ENCODE results near the gene RXFP1. TPM values are rescaled to one million over a fixed set of nuclear protein-coding genes. Genes with fewer than 3 reads are reported as not detected.

RXFP1 gene
- polyA plus RNA-seq, 1 of the 3 experiments (the other 2 are of a cell fraction): not detected

- TF ChIP-seq, protein P1, sequence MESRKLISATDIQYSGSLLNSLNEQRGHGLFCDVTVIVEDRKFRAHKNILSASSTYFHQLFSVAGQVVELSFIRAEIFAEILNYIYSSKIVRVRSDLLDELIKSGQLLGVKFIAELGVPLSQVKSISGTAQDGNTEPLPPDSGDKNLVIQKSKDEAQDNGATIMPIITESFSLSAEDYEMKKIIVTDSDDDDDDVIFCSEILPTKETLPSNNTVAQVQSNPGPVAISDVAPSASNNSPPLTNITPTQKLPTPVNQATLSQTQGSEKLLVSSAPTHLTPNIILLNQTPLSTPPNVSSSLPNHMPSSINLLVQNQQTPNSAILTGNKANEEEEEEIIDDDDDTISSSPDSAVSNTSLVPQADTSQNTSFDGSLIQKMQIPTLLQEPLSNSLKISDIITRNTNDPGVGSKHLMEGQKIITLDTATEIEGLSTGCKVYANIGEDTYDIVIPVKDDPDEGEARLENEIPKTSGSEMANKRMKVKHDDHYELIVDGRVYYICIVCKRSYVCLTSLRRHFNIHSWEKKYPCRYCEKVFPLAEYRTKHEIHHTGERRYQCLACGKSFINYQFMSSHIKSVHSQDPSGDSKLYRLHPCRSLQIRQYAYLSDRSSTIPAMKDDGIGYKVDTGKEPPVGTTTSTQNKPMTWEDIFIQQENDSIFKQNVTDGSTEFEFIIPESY (IDR thresholded peaks at IDR 0.05; ENCODE audit: borderline replicate concordance, low read depth): no peak
- TF ChIP-seq NRF1 (IDR thresholded peaks at IDR 0.05; ENCODE audit: low read depth, low read length): no peak
Observed at GRCh38 chr4:158481811-158482210, 39.9 kb upstream of the RXFP1 start (continued).

DNA sequence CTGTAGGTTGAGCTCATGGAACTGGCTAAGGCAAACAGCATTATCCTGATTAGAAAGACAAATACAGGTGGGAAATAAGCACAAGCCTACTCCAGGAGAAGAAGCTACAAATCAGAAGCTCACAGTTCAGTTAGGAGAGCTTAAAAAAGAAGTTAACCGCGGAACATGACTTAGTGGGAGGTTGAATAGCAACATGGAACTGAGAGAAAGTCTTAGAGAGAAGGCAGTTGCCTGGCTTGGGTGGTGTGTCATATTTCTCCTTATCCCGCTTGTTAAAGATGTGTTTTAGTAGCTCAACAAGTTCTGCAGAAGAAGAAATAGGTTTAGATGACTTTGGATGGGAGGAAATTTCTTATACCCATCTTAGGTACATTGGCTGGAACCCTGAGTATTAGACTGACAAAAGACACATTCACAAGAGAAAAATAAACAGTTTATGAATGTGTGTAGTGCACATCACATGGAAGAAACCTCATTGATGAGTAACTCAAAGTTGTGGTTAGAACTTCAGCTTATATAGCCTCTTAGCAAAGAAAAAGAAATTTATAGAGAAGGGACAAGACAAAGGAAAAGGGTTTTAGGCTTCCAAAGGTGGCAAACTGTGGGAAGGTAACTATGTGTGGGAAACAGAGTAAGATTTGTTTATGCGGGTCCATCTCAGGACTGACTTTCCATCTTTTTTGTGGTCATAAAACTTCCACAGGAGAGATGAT lies 37.4 kb upstream of the RXFP1 start:
- 22% methylated on average over 4 of the region's 4 CpGs for WGBS (ENCODE audit: low lambda C conversion rate)
- no peaks in the 10 kb centered on the region for H3K9me3 ChIP-seq
- no peak overlapping the region for H3K9ac ChIP-seq
- CTCF ChIA-PET: interaction anchor here (1.3 kb wide), 1 partner anchor 12 kb away, joined by 4 read pairs; no protein-coding TSS in a partner anchor
- TF ChIP-seq RFX5 (IDR thresholded peaks at IDR 0.05; ENCODE audit: low read length) (no peak), RCOR1 (IDR thresholded peaks at IDR 0.05; ENCODE audit: low read length) (no peak), TEAD4 (IDR thresholded peaks at IDR 0.05; ENCODE audit: borderline replicate concordance, insufficient read depth) (no peak)
- H3K27me3 ChIP-seq (ENCODE audit: insufficient read depth): no peaks in the 10 kb centered on the region
- no peak overlapping the region for H3K4me2 ChIP-seq
- no peaks in the 10 kb centered on the region for H4K20me1 ChIP-seq (ENCODE audit: insufficient read depth)
- H3K9me2 ChIP-seq: no peaks in the 10 kb centered on the region
- H3K4me3 ChIP-seq (ENCODE audit: low read depth in 2 of 2, low read length in 1 of 2): no peak overlapping the region
- no peak overlapping the region for H2AFZ ChIP-seq (ENCODE audit: low read depth)
- no peaks in the 10 kb centered on the region for H3K36me3 ChIP-seq (replicated peaks in 1 of 2; ENCODE audit: control insufficient read depth in 1 of 2, insufficient read depth in 2 of 2, low read length in 1 of 2)
- POLR2A ChIA-PET: no interaction called here
- H3K79me2 ChIP-seq (ENCODE audit: insufficient read depth): no peaks in the 10 kb centered on the region
- no peak for DNase-seq
- H3F3A ChIP-seq (replicated peaks; ENCODE audit: insufficient read depth): no peaks in the 10 kb centered on the region
- no peaks in the 10 kb centered on the region for H3K4me1 ChIP-seq (ENCODE audit: control insufficient read depth in 1 of 2, insufficient read depth in 2 of 2, low read depth in 1 of 2, low read length in 1 of 2)
- H3K27ac ChIP-seq (ENCODE audit: low read depth in 2 of 2, low read length in 1 of 2): no peak overlapping the region

DNA sequence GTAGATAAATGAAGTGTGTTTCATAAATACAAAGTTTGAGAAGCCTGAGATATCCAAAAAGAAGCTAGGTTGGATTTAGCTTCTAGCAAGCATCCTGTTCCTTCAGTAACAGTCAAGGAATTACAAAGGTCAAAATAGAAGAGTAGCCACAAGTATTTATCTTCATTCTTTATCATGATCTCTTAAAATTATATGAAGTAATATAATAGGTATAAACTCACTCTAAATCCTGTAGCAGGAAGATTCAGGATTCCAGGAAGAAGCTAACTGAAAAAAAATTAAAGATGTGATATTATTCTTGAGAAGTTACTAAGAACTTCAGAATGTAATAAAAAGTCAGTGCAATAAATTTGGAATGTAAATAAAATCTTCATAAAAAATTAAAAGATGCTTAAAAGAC lies 31.1 kb upstream of the RXFP1 start:
- H3K36me3 ChIP-seq (replicated peaks in 1 of 2; ENCODE audit: control insufficient read depth in 1 of 2, insufficient read depth in 2 of 2, low read length in 1 of 2): no peaks in the 10 kb centered on the region
- TF ChIP-seq SIN3A (IDR thresholded peaks at IDR 0.05; ENCODE audit: borderline replicate concordance, low read depth, low read length): no peak
- no peak for TF ChIP-seq YY1 (IDR thresholded peaks at IDR 0.05; ENCODE audit: low read depth)
- TF ChIP-seq MXI1 (IDR thresholded peaks at IDR 0.05; ENCODE audit: low read depth, low read length): no peak
- no peak for TF ChIP-seq EP300 (IDR thresholded peaks at IDR 0.05; ENCODE audit: borderline replicate concordance in 1 of 2, low read depth in 1 of 2, low read length in 1 of 2)
- TF ChIP-seq MEF2A (IDR thresholded peaks at IDR 0.05; ENCODE audit: borderline replicate concordance, low read depth): no peak
- no peak for TF ChIP-seq FOSL2 (IDR thresholded peaks at IDR 0.05; ENCODE audit: borderline replicate concordance, low read depth)
- no peak for TF ChIP-seq NFIC (IDR thresholded peaks at IDR 0.05; ENCODE audit: borderline replicate concordance)
- TF ChIP-seq NRF1 (IDR thresholded peaks at IDR 0.05; ENCODE audit: low read depth, low read length): no peak
- TF ChIP-seq ELF1 (IDR thresholded peaks at IDR 0.05): no peak
- no peak for TF ChIP-seq CHD2 (IDR thresholded peaks at IDR 0.05; ENCODE audit: low read length, partially characterized antibody)
- no peak for TF ChIP-seq MAX (IDR thresholded peaks at IDR 0.05; ENCODE audit: low read depth)
- TF ChIP-seq, protein P2, sequence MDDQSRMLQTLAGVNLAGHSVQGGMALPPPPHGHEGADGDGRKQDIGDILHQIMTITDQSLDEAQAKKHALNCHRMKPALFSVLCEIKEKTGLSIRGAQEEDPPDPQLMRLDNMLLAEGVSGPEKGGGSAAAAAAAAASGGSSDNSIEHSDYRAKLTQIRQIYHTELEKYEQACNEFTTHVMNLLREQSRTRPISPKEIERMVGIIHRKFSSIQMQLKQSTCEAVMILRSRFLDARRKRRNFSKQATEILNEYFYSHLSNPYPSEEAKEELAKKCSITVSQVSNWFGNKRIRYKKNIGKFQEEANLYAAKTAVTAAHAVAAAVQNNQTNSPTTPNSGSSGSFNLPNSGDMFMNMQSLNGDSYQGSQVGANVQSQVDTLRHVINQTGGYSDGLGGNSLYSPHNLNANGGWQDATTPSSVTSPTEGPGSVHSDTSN (IDR thresholded peaks at IDR 0.05): no peak
- TF ChIP-seq TAF1 (IDR thresholded peaks at IDR 0.05; ENCODE audit: borderline replicate concordance, low read depth, low read length): no peak
- no peaks in the 10 kb centered on the region for H3K4me1 ChIP-seq (ENCODE audit: control insufficient read depth in 1 of 2, insufficient read depth in 2 of 2, low read depth in 1 of 2, low read length in 1 of 2)
- H3K9me2 ChIP-seq: no peaks in the 10 kb centered on the region
- no peak for DNase-seq
- H3K4me2 ChIP-seq: no peak overlapping the region
- CTCF ChIA-PET: no interaction called here
- H4K20me1 ChIP-seq (ENCODE audit: insufficient read depth): no peaks in the 10 kb centered on the region
- H3K27ac ChIP-seq (ENCODE audit: low read depth in 2 of 2, low read length in 1 of 2): no peak overlapping the region
- no peaks in the 10 kb centered on the region for H3K9me3 ChIP-seq
- no peak overlapping the region for H3K9ac ChIP-seq
- H3K4me3 ChIP-seq (ENCODE audit: low read depth in 2 of 2, low read length in 1 of 2): no peak overlapping the region
- H3F3A ChIP-seq (replicated peaks; ENCODE audit: insufficient read depth): no peaks in the 10 kb centered on the region
- no peaks in the 10 kb centered on the region for H3K79me2 ChIP-seq (ENCODE audit: insufficient read depth)
- POLR2A ChIA-PET: no interaction called here
- no peaks in the 10 kb centered on the region for H3K27me3 ChIP-seq (ENCODE audit: insufficient read depth)
- H2AFZ ChIP-seq (ENCODE audit: low read depth): no peak overlapping the region

Data from SK-N-SH (cell line).